ENCODE results near the gene MPRIP.
"Not testable (repeated sequence)": the region's sequence is repeated elsewhere in the genome, so short reads cannot be mapped to it uniquely, and the experiment has no call there.

Gene MPRIP
- 356 to 430 reads per million in 2 donors for total RNA-seq

GRCh38 chr17:17042384-17042736 lies at the start of gene MPRIP:
TSS of gene MPRIP (plus strand) at chr17:17042457. CDS start at chr17:17042849, 392 bp downstream.
- DNase-seq = no peak

- no peak for DNase-seq
Measured at GRCh38 chr17:16994631-16995030, 47.6 kb upstream of the MPRIP start.

- no peak for DNase-seq
Measured at GRCh38 chr17:16995930-16996329, 46.3 kb upstream of the MPRIP start.

- not testable (repeated sequence) for DNase-seq
Measured at GRCh38 chr17:16996726-16997125, 45.5 kb upstream of the MPRIP start.

GRCh38 chr17:16997514-16998429 lies 44.5 kb upstream of the MPRIP start:
- DNase-seq = no peak

GRCh38 chr17:16999931-17000625 lies 42.2 kb upstream of the MPRIP start:
- no peak for DNase-seq

GRCh38 chr17:17001076-17001777 lies 41.0 kb upstream of the MPRIP start:
- no peak for DNase-seq

GRCh38 chr17:17001874-17002520 lies 40.3 kb upstream of the MPRIP start:
- DNase-seq = peak; percentile 74

- not testable (repeated sequence) for DNase-seq
Measured at GRCh38 chr17:17002731-17003715, 39.2 kb upstream of the MPRIP start.

GRCh38 chr17:17004251-17004996 lies 37.8 kb upstream of the MPRIP start:
- DNase-seq = no peak

GRCh38 chr17:17004997-17005614 lies 37.2 kb upstream of the MPRIP start:
- DNase-seq = not testable (repeated sequence)

- not testable (repeated sequence) for DNase-seq
Measured at GRCh38 chr17:17007891-17008290, 34.4 kb upstream of the MPRIP start.

- not testable (repeated sequence) for DNase-seq
Measured at GRCh38 chr17:17008621-17009397, 33.4 kb upstream of the MPRIP start.

GRCh38 chr17:17009972-17010371 lies 32.3 kb upstream of the MPRIP start:
- not testable (repeated sequence) for DNase-seq

- DNase-seq = not testable (repeated sequence)
Measured at GRCh38 chr17:17010545-17011034, 31.7 kb upstream of the MPRIP start.

GRCh38 chr17:17011043-17011907 lies 31.0 kb upstream of the MPRIP start:
- DNase-seq = not testable (repeated sequence)

- DNase-seq = not testable (repeated sequence)
Measured at GRCh38 chr17:17013828-17014747, 28.2 kb upstream of the MPRIP start.

All from T-helper 9 cell (primary cell).